ENCODE results near the gene ELOB. TPM values are rescaled to one million over a fixed set of nuclear protein-coding genes. Genes with fewer than 3 reads are reported as not detected.

Gene ELOB
- total and polyA plus RNA-seq, 10 of the 15 experiments (the other 5 are each of a cell fraction or from before 2014, with no cell fraction given), result 86.9 to 823 (median 263) TPM

DNA sequence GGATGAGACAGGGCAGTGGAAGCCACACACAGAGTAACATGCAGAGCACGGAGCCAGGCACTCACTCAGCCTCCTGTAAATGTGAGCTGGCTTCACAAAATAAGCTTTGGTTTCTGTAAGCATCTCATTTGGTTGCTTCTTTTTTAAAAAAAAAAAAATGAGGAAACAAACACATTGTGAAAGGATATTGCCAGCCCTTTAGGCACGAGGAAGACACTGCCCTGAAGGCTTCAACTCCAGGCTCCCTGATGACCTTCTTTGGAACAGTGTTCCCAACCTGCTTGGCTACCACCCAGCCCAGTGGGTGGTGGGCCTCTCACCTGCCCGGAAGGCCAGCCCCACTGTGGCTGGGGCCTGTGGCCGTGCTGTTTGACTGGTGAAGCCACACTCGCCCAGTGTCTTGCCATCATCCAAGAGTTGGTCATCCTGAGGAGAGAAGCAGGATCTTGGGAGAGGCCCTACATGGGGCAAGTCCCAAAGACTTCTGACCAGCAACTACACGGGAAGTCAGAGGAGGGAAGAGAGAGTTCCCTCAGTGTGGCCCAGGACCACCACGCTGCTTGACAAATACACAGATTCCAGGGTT lies 1.9 kb downstream of the ELOB start (continued):
- TF ChIP-seq, protein P1, sequence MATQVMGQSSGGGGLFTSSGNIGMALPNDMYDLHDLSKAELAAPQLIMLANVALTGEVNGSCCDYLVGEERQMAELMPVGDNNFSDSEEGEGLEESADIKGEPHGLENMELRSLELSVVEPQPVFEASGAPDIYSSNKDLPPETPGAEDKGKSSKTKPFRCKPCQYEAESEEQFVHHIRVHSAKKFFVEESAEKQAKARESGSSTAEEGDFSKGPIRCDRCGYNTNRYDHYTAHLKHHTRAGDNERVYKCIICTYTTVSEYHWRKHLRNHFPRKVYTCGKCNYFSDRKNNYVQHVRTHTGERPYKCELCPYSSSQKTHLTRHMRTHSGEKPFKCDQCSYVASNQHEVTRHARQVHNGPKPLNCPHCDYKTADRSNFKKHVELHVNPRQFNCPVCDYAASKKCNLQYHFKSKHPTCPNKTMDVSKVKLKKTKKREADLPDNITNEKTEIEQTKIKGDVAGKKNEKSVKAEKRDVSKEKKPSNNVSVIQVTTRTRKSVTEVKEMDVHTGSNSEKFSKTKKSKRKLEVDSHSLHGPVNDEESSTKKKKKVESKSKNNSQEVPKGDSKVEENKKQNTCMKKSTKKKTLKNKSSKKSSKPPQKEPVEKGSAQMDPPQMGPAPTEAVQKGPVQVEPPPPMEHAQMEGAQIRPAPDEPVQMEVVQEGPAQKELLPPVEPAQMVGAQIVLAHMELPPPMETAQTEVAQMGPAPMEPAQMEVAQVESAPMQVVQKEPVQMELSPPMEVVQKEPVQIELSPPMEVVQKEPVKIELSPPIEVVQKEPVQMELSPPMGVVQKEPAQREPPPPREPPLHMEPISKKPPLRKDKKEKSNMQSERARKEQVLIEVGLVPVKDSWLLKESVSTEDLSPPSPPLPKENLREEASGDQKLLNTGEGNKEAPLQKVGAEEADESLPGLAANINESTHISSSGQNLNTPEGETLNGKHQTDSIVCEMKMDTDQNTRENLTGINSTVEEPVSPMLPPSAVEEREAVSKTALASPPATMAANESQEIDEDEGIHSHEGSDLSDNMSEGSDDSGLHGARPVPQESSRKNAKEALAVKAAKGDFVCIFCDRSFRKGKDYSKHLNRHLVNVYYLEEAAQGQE (IDR thresholded peaks at IDR 0.05; ENCODE audit: low read depth, low read length), result no peak
- no peak for TF ChIP-seq CHD4 (IDR thresholded peaks at IDR 0.05)
- TF ChIP-seq RB1 (IDR thresholded peaks at IDR 0.05; ENCODE audit: borderline replicate concordance), result no peak
- TF ChIP-seq SUPT20H (IDR thresholded peaks at IDR 0.05; ENCODE audit: borderline replicate concordance, control insufficient read depth, low read depth, low read length), result no peak
- TF ChIP-seq LARP7 (IDR thresholded peaks at IDR 0.05), result no peak

- ChIA-PET SMC1A (ENCODE audit: uncharacterized antibody, unreplicated experiment) (interaction anchor here (0.6 kb wide), 1 partner anchor 362 kb away, joined by 3 read pairs; no protein-coding TSS in a partner anchor), CTCF (no interaction called here), POLR2A (interaction anchor here (0.7 kb wide), 1 partner anchor 19 kb away, joined by 3 read pairs; no protein-coding TSS in a partner anchor), RAD21 (ENCODE audit: unreplicated experiment) (interaction anchor here (0.9 kb wide), 1 partner anchor 20 kb away, joined by 3 read pairs; no protein-coding TSS in a partner anchor)
- peaks cover 14% of the 10 kb centered on the region in 2 experiments; a peak in 3 of 4 replicates for H3K36me3 ChIP-seq (ENCODE audit: control insufficient read depth in 2 of 2, insufficient read depth in 2 of 2, low read length in 1 of 2)
- no peak overlapping the region for H3K4me3 ChIP-seq
- no peak for DNase-seq (ENCODE audit: low read depth, low spot score)
- ATAC-seq, result no peak
- H3K27ac ChIP-seq (ENCODE audit: control insufficient read depth, insufficient read depth), result no peak overlapping the region
- in situ Hi-C loops (cut with MboI), result no loop called here
- no peak for FAIRE-seq
- intact Hi-C loops (cut with micrococcal nuclease; ENCODE audit: unreplicated experiment), result no loop called here
- H4K20me1 ChIP-seq (ENCODE audit: control insufficient read depth, insufficient read depth), result no peaks in the 10 kb centered on the region
- H3K4me1 ChIP-seq (ENCODE audit: control insufficient read depth, insufficient read depth, low read length), result 0 out of 2 replicates have a peak, but pooled peaks cover 4% of the 10 kb centered on the region
- WGBS (ENCODE audit: insufficient coverage, insufficient replicate concordance, low lambda C conversion rate, missing lambda C conversion rate), result 49% methylated on average over 5 of the region's 7 CpGs
- no peaks in the 10 kb centered on the region for H3K9me3 ChIP-seq (replicated peaks; ENCODE audit: control insufficient read depth, insufficient read depth, low read length)
- BruUV-seq (replicated peaks), result no TSS peak
- no peaks in the 10 kb centered on the region for H3K27me3 ChIP-seq (replicated peaks in 1 of 2; ENCODE audit: control insufficient read depth in 2 of 2, insufficient read depth in 2 of 2, low read length in 1 of 2)
- H3K9ac ChIP-seq (ENCODE audit: control insufficient read depth, insufficient read depth, low read length), result no peak overlapping the region
- TF ChIP-seq YY1 (IDR thresholded peaks at IDR 0.05; ENCODE audit: low read depth, low read length) (no peak), NR2F1 (conservative IDR thresholded peaks at IDR 0.05) (no peak), ZZZ3 (IDR thresholded peaks at IDR 0.05; ENCODE audit: control insufficient read depth, insufficient read length, low read depth) (no peak), ZBED1 (IDR thresholded peaks at IDR 0.05; ENCODE audit: borderline replicate concordance) (no peak), SIN3A (IDR thresholded peaks at IDR 0.05; ENCODE audit: low read depth, low read length) (no peak), ZNF217 (IDR thresholded peaks at IDR 0.05) (no peak), TCF12 (IDR thresholded peaks at IDR 0.05; ENCODE audit: low read depth, low read length) (no peak), IKZF1 (conservative IDR thresholded peaks at IDR 0.05) (no peak), BCL11A (IDR thresholded peaks at IDR 0.05; ENCODE audit: low read depth, low read length) (no peak), NFYB (IDR thresholded peaks at IDR 0.05; ENCODE audit: insufficient read depth, low read depth, low read length) (no peak), GABPA (IDR thresholded peaks at IDR 0.05; ENCODE audit: low read depth) (no peak), NBN (IDR thresholded peaks at IDR 0.05) (no peak), IRF4 (IDR thresholded peaks at IDR 0.05; ENCODE audit: low read depth, low read length) (no peak), FOXK2 (IDR thresholded peaks at IDR 0.05) (no peak), POLR2AphosphoS5 (IDR thresholded peaks at IDR 0.05; ENCODE audit: low read length) (no peak)
- TF ChIP-seq, protein P2, sequence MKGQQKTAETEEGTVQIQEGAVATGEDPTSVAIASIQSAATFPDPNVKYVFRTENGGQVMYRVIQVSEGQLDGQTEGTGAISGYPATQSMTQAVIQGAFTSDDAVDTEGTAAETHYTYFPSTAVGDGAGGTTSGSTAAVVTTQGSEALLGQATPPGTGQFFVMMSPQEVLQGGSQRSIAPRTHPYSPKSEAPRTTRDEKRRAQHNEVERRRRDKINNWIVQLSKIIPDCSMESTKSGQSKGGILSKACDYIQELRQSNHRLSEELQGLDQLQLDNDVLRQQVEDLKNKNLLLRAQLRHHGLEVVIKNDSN (IDR thresholded peaks at IDR 0.05; ENCODE audit: borderline replicate concordance, extremely low read length, insufficient read depth, low read depth, low read length), result no peak
- H3K4me2 ChIP-seq (ENCODE audit: control insufficient read depth, insufficient read depth), result no peak overlapping the region
- peaks cover 30% of the 10 kb centered on the region for H3K79me2 ChIP-seq (ENCODE audit: control insufficient read depth, insufficient read depth, low read length)
- no peak overlapping the region for H2AFZ ChIP-seq (ENCODE audit: control insufficient read depth, low read depth, low read length)
Observed at GRCh38 chr16:2774161-2774891, 2.8 kb downstream of the ELOB start.
